HG03558 (cell line): ENCODE measurements around the gene TNNI3K.

Experiments
- ATAC-seq: cut with Tn5 transposase; IDR thresholded peaks from one replicate; pipeline ENCODE4 v1.9.1; 2021; ENCODE audit warnings: moderate number of reproducible peaks; ENCODE audit not compliant: unreplicated experiment; ENCODE audit errors: extremely low read depth

Gene TNNI3K

DNA sequence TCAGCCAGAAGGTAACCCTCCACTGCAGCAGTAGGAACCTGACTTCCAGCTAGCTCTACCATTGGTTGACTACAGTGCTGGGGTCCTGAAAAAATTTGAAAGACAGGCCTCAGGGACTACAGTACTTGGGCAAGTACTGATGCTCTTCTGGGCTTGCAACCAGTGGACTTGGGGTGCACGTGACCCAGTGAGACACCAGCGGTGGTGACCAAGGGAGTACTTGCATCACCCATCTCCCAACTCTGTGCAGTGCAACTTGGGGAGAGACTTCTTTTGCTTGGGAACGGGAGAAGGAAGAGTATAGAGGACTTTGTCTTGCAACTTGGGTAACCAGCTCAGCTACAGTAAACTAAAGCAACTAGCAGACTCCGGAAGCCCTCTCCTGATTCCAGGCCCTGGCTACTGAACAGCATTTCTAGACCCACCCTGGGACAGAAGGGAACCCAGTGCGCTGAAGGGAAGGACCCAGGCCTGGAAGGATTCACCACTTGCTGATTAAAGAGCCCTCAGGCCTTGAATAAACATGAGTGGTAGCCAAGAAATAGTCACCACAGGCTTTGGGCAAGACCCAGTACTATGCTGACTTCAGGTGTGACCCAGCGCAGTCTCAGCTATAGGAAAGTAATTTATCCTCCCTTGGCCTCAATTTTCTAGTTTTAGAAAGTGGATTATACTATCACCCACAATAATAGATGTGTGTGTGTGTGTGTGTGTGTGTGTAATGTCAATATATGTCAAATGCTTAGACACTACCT lies 45.6 kb downstream of the TNNI3K start:
- ATAC-seq = no peak

DNA sequence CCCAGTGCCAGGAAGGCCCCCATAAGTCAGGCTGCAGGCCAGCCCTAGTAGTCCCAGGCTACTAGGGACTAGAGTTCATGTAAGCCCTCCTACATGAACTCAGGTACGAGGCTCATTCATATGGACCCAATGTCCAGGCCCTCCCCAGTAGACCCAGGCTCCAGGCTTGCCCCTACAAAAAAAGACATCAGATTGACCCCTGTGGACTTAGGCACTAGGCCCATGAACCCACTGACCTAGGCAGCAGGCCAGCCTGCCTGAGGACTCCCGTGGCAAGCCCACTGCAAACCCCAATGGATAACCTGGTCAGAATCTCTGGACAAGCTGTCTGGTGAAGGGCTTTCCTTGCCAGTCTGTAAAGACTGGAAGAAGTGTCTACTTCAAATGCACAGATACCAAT lies 51.2 kb downstream of the TNNI3K start:
- no peak for ATAC-seq

DNA sequence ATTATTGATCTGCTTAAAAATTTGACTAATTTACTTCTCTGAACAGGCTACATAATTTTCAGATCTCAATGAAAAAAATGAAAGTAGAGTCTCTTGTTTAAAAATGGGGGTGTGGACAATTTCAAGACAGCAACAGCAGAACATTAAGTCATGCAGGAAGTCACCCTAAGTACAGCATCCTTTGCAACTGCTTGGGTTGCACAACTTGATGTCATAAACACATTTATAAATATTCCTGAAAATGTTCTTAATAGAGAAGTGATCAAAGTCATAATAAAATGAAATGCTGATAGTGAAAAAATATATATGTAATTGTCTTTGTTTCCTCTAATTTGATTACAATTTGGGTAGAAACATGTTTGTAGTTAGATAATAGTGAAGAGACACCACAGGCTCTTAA lies 79.3 kb downstream of the TNNI3K start:
- ATAC-seq = no peak

DNA sequence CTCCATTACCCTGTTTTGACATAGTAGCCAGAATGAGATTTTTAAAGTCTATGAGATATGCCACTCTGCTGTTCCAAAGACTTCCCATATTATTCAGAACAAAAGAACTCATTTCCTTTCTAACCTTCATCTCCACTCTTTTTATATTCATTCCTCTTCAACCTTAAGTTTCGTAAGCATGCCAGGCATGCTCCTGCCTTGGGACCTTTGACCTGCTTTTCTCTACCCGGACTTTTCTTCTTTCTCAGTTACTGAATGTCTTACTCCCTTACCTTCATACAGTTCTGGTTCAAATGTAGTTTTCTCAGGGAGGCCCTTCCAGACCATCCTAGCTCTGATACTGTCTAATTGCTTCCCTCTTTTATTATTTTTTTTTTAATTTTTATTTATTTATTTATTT lies 81.1 kb downstream of the TNNI3K start:
- ATAC-seq = no peak

DNA sequence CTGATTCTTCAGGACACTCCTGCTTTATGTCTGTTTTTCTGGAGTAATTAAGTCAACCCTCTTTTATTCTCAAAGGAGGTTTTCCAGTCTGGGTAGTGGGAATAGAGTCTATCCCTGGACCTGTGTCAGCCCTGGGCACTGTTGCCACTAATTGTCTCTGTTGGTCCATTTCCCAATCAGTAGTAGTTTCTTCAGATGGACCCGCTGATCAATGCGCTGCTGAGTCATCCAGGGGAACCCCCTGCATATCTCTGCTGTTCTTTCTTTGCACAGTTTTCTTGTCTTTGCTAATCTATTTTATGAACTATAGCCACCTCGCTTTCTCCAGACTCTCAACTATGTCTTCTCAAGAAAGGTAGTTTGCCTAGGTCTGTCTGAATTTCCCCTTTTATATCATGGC lies 82.5 kb downstream of the TNNI3K start:
- ATAC-seq = no peak

DNA sequence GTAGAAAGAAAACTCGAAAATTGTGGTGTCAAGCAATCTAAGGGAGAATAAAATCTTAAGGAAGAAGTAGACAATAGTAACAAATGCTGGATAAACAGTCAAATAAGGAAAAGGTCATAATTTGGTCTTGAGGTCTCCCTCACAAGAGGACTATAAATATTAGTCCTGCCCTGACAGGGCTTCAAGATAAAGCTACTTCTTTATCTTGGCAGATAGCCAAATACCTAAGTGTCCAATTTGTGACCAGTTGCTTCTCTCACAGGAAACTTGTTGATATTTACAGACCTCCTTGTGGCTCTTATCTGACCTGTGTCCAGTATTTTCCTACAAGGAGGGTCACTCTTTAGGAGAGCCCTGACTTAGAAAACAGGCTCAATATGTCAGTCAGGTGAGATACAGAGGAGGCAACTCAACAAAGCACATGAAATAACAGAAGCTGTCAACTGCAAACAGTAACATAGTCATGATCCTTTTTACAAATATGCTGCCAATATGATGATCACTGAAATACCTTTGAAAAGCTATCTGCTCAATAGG lies 88.8 kb downstream of the TNNI3K start:
- no peak for ATAC-seq

DNA sequence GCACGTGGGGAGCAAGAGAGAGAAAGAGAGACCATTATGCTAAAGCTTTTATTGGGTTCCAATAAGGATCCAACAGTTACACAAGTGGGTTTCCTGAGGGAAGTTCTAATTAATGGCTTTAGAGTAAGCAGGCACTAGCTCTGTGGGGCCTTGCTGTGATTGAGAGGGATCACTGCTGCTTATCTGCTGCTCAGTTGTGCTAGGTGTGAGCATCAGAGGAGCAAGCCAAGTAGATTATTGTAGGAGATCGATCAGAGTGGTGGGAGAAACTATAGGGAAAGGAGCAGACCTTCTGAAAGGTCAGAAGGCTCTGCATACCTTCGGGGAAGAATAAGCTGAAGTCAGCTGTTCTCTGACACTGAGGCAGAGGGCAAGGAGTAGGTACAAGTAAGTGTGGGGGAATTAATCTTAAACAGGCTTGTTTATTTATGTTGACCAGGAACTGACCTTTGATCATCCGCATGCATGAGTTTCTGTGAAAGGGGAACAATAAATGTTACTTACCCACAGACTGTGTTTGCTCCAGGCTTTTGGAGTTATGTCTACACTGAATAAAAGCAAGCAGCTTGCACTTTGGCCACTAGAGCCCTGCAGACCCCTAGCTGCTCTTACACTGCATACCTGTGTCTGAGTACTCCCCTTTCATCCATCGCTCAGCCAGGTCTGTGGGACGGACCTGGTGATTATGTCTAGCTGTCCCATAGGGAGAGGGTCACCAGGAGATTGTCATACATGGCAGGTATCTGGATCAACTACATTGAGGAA lies 89.7 kb downstream of the TNNI3K start:
- ATAC-seq = no peak

DNA sequence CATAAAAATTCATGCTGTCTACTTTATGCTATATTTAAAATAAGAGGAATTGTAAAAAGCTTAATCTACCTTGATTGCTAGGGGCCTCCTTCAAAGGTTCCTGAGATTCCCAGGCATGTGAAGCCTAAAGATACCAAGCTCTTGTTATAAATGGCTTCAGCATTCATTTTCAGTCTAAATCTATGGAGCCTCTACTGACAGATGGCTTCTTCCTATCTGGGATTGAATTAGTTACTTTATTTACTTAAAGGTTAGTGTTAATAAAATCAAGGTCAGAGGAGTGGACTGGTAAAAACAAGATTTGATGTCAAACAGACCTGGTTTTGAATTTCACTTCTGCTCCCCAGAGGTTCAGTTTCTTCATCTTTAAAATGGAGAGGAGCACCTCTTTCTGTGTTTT lies 93.7 kb downstream of the TNNI3K start:
- no peak for ATAC-seq

DNA sequence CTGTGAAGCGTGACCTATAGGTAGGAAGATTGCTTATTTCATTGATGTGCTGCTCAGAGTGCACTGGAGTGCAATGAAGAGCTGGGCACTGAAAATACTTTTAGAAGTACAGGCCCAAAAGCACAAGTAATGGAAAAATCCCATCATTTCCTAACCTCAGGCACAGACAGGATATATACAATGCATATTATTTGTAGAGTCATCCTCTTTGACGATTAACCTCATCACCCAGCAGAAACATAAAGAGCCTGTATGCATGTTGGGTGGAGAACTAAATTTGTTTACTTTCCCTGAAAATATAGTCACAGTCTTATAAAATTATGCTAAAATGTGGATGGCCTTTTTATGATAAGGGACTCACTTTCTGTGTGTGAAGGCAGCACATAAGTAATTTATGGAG lies 98.1 kb downstream of the TNNI3K start:
- ATAC-seq = no peak

DNA sequence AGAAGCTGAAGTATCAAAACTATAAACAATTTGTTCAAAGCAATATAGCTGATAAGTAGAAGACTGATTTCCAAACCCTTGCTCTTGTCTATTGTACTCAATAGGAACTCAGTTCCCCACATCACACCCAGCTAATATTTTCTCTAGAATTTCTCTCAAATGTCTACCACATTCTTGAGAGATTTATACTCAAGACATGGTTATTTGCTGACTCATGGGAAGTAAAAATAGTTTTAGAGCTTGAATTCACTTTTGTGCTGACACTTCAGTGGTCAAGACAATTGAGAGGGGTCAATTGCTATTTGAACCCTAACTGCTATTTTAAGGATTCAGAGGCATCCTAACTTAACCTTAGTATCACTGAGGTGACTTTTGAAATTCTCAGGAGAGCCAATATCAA lies 99.0 kb downstream of the TNNI3K start:
- ATAC-seq = no peak

DNA sequence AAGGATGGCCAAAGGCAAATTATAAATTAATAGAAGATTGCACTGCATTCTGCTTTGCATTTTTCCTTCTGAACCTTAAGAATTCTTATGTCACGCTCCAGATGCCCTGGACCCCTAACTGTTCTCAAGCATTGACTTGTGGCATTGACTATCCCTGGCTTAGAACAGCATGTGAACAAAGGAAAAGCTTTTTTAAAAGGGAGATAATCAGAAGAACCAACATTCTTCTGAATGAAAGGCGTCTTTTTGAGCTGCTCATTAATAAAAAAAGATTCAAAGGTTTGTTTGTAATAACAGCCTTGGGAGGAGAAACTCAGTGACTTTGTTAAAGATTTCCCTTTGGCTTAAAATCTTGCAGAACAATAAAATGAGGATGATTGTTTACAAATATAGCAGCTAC lies 105.5 kb downstream of the TNNI3K start:
- no peak for ATAC-seq

DNA sequence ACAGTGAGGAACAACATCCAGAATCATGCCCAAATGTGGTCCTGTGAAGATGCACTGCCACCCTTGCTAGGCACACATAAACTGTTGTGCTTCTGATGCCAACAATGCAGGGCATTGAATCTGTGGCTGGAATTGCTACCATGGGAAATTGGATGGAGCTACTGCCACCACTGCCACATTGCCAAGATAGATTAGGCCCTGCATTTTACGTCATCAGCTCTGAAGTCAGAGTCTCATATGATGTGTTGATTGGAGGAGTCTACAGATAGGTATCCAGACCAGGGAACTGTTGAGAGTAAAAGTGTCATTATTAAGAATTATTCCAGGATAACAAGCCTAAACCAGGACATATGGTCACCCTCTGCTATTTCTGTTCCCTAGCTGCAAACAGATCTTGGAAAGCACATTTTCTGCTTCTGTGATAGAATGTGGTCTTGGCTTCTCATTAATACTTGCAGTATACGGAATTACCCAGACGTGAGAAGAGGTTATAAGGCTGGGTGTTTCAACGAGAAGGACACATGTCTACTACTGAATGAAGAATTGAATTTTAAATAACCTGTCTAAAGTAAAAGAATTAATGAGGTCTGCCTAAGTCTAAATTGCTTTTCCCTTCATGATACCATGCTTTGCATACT lies 106.6 kb downstream of the TNNI3K start:
- ATAC-seq = no peak

DNA sequence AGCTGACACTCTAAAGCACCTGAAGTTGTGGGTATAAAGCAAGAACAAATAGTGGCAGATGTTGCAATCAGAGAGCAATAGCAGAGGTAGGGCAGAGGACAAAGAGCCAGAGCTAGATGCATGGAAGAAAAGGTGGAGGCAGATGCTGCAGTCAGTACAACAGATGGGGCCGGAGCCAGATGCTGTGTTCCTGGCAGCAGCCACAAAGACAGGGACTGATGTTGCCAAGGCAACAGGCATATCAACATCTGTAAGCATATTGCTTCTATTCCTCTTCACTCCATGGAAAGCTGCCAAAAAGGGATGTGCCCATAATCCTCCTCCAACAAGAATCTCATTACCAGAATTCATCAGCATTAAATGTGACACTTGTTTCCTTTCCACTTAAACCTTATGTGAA lies 108.0 kb downstream of the TNNI3K start:
- no peak for ATAC-seq

DNA sequence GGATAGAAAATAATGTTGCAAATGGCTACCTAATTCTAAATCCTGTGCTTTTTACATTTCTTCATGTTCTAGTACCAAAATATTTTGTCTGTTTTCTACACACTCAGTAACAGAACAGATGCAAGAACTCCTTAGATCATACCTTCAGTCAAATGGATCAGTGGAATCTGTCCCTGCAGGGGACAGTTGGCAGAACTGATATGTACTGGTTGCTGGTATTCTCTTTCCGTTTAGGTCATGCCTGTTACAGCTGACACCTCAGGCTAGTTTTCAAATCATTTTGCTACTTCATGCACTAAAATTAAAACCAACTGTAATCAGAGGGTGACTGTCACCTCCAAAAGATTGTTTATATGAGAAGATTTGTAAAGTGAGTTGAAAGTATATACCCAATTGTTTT lies 109.2 kb downstream of the TNNI3K start:
- ATAC-seq = no peak

DNA sequence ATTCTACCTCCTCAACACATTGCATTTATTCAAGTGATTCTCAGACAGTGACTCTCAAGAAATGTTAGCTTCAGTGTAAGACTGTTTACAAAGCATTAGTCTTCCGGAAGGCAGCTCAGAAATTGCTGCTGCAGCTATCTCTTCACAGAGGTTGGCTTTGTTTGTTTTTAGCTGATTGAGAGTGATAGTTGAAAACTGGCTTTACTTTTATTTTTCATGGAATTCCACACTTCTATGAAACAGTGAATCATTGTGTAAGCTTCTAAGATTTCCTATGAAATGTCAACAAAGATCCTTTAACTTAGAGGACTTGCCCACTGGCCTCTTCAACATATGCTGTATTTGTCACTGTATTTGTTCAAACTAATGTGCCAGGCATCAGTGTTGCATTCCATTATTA lies 121.3 kb downstream of the TNNI3K start:
- no peak for ATAC-seq

DNA sequence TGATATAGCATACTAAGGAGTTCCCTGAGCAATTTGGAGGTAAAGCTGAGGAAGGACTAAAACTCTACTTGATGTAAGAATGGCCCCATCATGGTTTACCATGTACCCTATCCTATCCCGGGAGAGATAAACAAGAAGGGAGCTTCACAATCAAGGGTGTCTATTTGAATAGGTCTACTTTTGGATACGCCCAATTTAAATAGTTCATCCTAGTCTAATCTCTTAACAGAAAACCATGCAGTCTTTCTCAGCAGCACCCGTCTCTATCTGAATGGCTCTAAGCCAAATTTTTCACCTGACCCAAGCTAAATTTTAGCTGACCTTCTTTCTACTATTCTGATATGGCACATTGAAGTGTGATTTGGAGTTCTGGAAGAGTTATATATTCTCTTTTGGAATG lies 122.0 kb downstream of the TNNI3K start:
- no peak for ATAC-seq

DNA sequence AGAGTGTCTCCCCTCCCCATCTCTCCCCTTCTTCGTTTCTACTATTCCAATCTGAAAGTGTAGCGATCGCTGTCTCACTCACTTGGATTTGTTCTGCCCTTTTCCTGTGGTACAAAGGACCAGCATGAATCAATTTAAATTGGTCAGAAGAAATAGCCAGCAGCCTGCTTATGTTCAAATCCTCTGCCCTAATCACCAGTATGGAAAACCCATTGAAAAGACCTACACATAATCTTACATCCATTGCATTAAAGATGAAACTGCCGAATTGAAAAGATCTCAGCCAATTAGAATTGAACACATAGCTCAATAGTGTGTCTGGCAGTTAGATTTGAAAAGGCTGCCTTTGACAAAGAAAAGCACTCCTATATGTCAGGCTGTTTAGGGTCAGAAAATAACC lies 122.6 kb downstream of the TNNI3K start:
- no peak for ATAC-seq

DNA sequence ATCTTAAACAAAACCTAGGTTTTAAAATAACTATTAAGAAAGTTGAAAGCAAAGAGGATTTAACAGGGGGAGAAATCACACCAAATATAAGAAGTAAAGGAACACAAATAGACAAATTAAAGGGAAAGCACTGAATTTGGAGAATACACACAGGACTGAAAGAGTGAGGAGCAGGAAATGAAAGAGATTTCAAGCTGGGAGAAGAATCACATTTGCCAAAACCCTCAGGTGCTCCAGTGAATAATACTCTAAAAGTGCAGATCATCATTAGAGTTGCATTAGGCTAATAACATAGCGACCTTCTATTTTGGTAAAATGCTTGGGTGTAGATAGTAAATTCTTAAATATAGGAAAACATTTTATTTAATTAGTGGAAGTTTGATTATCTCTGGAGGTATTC lies 127.5 kb downstream of the TNNI3K start:
- no peak for ATAC-seq

DNA sequence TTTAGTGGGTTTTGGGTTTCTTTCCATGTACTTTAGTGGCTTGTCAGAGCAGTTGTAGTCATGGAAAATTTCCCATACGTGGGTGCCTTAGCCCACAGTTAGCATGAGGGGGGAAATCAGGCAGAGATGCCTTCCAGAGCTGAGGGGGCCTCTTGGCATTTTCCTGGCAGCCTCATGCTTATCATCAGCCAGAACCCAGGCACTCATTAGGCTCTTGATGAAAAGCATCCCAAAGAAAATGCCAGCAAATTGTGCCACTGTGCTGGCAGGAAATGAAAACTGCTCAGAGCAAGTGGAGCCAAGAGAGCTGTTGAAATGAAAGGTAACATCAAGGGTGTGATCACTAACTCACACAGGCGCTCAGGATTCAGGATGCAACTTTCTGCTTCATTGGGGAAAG lies 128.0 kb downstream of the TNNI3K start:
- no peak for ATAC-seq

DNA sequence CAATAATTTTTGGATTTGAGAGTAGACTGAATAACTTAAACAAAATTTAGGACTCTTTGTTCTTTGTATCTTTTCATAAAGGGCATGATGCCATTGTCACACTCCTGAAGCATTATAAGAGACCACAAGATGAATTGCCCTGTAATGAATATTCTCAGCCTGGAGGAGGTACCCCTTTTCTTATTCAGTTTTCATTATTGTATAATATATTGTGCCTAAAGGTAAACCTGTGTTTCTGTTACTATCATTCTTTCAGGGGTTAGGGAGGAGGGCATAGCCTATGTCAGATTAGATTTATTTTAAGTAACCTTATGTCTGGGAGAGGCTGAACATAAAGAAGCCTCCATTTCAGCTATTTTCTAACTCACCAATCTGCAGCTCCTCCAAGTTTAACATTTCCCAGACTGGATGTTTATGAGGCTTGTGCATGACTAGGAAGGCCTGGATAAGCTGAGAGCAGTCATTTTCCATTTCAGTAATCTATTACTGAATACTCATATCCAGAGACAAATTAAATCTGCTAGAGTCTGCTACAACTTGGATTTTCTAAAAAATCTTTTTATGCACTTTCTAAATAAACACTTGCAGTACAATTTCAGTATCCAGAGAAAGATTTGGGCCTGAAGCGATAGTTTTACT lies 132.1 kb downstream of the TNNI3K start:
- ATAC-seq = no peak

DNA sequence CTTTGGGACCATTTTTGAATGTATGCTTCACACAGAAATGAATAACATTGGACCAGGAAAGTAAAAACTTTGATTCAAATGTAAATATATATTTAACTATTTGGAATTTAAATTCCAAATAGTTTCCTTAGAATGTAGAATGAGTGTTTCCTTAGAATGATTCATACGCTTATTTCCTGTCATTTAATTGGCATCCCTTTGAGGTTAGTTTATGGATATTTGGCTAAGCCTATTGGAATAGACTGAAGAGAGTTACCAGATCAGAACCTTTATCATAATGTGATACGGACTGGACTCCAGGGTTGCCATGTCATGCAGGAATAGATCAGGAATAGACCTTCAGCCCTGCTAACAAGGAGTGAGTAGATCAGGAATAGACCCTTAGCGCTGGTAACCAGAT lies 133.1 kb downstream of the TNNI3K start:
- no peak for ATAC-seq
